HepG2 (cell line): ENCODE results near the gene SLC35A1. TPM values are rescaled to one million over a fixed set of nuclear protein-coding genes. Genes with fewer than 3 reads are reported as not detected.
A peak's percentile ranks its signal among the peaks of the same experiment; 100 is the strongest.

Experiments
- ATAD3A ChIP-seq: sonication (generic); formaldehyde crosslinking; IDR thresholded peaks from 2 replicates; pipeline ENCODE4 v1.4.0; 2020; ENCODE audit warnings: missing genetic modification reagents
- ATF3 ChIP-seq: sonication (generic); formaldehyde crosslinking; IDR thresholded peaks from 2 replicates; pipeline ENCODE4 v1.4.0; 2020; ENCODE audit warnings: missing genetic modification reagents
- EED ChIP-seq: sonication (generic); formaldehyde crosslinking; IDR thresholded peaks from 2 replicates; pipeline ENCODE4 v1.5.0; 2020; ENCODE audit warnings: mild to moderate bottlenecking, missing genetic modification reagents
- ELF3 ChIP-seq: IDR thresholded peaks from 2 replicates; pipeline ENCODE4 v1.6.1; 2016; ENCODE audit warnings: missing genetic modification reagents, missing compliant biosample characterization
- ESRRA ChIP-seq: sonication (generic); formaldehyde crosslinking; IDR thresholded peaks from 2 replicates; pipeline ENCODE4 v1.5.1; 2020; ENCODE audit warnings: mild to moderate bottlenecking, low read depth, missing genetic modification reagents
- GLI4 ChIP-seq: sonication (generic); formaldehyde crosslinking; IDR thresholded peaks from 2 replicates; pipeline ENCODE4 v1.5.1; 2020; ENCODE audit warnings: missing genetic modification reagents, mild to moderate bottlenecking, moderate library complexity, borderline replicate concordance
- HOXD1 ChIP-seq: sonication (generic); formaldehyde crosslinking; IDR thresholded peaks from 2 replicates; pipeline ENCODE4 v1.5.0; 2020; ENCODE audit warnings: missing genetic modification reagents
- MTERF4 ChIP-seq: sonication (generic); formaldehyde crosslinking; IDR thresholded peaks from 2 replicates; pipeline ENCODE4 v1.8.0; 2023; ENCODE audit warnings: mild to moderate bottlenecking, missing genetic modification reagents
- MXI1 ChIP-seq: IDR thresholded peaks from 3 replicates; pipeline ENCODE4 v1.6.1; 2012; ENCODE audit warnings: low read depth, low read length, inconsistent platforms, borderline replicate concordance
- NCOA2 ChIP-seq: sonication (generic); formaldehyde crosslinking; IDR thresholded peaks from 2 replicates; pipeline ENCODE4 v1.8.0; 2022; ENCODE audit warnings: inconsistent platforms
- POGK ChIP-seq: sonication (generic); formaldehyde crosslinking; conservative IDR thresholded peaks from 2 replicates; pipeline ENCODE4 v1.8.0; 2022; ENCODE audit warnings: mild to moderate bottlenecking, moderate library complexity, missing genetic modification reagents
- SOX13 ChIP-seq, 3 experiments: fragments of 450-650 bp in 1 of 3; sonication (generic) in 1 of 3; formaldehyde crosslinking in 1 of 3; IDR thresholded peaks in 2 of 3; conservative IDR thresholded peaks in 1 of 3; 2 replicates each; pipeline versions ENCODE4 v1.5.0 to v1.6.1; 2016 to 2020; ENCODE audit warnings: antibody characterized with exemption in 1 of 3, mild to moderate bottlenecking in 1 of 3, missing compliant biosample characterization in 1 of 3, missing genetic modification reagents in 1 of 3, moderate library complexity in 1 of 3
- TBL1XR1 ChIP-seq: fragments of 150-350 bp; IDR thresholded peaks from 2 replicates; pipeline ENCODE4 v1.6.1; 2014; ENCODE audit warnings: borderline replicate concordance, low read length; ENCODE audit not compliant: partially characterized antibody
- TEF ChIP-seq: sonication (generic); formaldehyde crosslinking; IDR thresholded peaks from 2 replicates; pipeline ENCODE4 v1.5.0; 2020; ENCODE audit warnings: missing genetic modification reagents
- UBTF ChIP-seq: sonication (generic); formaldehyde crosslinking; IDR thresholded peaks from 2 replicates; pipeline ENCODE4 v1.4.0; 2020; ENCODE audit warnings: mild to moderate bottlenecking, missing genetic modification reagents
- ZNF274 ChIP-seq: sonication (generic); formaldehyde crosslinking; IDR thresholded peaks from 2 replicates; pipeline ENCODE4 v1.5.1; 2020; ENCODE audit warnings: mild to moderate bottlenecking, missing genetic modification reagents
- ZNF292 ChIP-seq: sonication (generic); formaldehyde crosslinking; IDR thresholded peaks from 2 replicates; pipeline ENCODE4 v1.8.1; 2022; ENCODE audit warnings: mild to moderate bottlenecking, low read depth, missing genetic modification reagents, borderline replicate concordance
- ZNF331 ChIP-seq: sonication (generic); formaldehyde crosslinking; IDR thresholded peaks from 2 replicates; pipeline ENCODE4 v1.4.0; 2020; ENCODE audit warnings: missing genetic modification reagents
- ZNF44 ChIP-seq: sonication (generic); formaldehyde crosslinking; IDR thresholded peaks from 2 replicates; pipeline ENCODE4 v1.5.1; 2020; ENCODE audit warnings: mild to moderate bottlenecking, missing genetic modification reagents
- ZNF670 ChIP-seq: sonication (generic); formaldehyde crosslinking; IDR thresholded peaks from 2 replicates; pipeline ENCODE4 v1.8.0; 2022; ENCODE audit warnings: mild to moderate bottlenecking, missing genetic modification reagents, borderline replicate concordance
- ZNF710 ChIP-seq: sonication (generic); formaldehyde crosslinking; IDR thresholded peaks from 2 replicates; pipeline ENCODE4 v1.5.0; 2020; ENCODE audit warnings: mild to moderate bottlenecking, missing genetic modification reagents, borderline replicate concordance
- polyA plus RNA-seq, 8 experiments: library from polyadenylated mRNA; depleted of rRNA in 3 of 8; stranded (reverse) in 7 of 8; unstranded in 1 of 8; fragments of >200 nt; fragmentation: Illumina TruSeq in 4 of 8; extraction: Trizol in 4 of 8; gene quantifications; 2 replicates each; pipeline versions ENCODE4 v1.2.1 to v1.2.3, GENCODE V29; 2011 to 2016; ENCODE audit warnings: low read depth in 4 of 8, missing spikeins in 1 of 8, mixed read lengths in 1 of 8; ENCODE audit not compliant: insufficient read depth in 1 of 8
- total RNA-seq, 5 experiments: library from RNA; depleted of rRNA; stranded (reverse); fragments of >200 nt; fragmentation: Illumina TruSeq; extraction: Trizol; gene quantifications; 2 replicates each; pipeline ENCODE4 v1.2.3, GENCODE V29; 2016; ENCODE audit warnings: low read depth in 1 of 5

SLC35A1 gene
- total and polyA plus RNA-seq, 2 of the 13 experiments (the other 11 are each of a cell fraction or from before 2014, with no cell fraction given), result 24.8 to 25.1 TPM

GRCh38 chr6:87436435-87436834, 36.3 kb upstream of the SLC35A1 start (continued):
- TF ChIP-seq ZNF710, result 0 out of 2 replicates have a peak, but pooled peaks have one; percentile 34
- peak; percentile 73 for TF ChIP-seq ATF3 (CRISPR knock-in tag)
- TF ChIP-seq ZNF670 (CRISPR knock-in tag), result no peak
- TF ChIP-seq MTERF4, result peak; percentile 47; the same call in 1 of the 2 replicates
- no peak for TF ChIP-seq ZNF292 (CRISPR knock-in tag)
- no peak for TF ChIP-seq ZNF44 (CRISPR knock-in tag)
- peak; percentile 43; the same call in 1 of the 3 replicates for TF ChIP-seq MXI1
- TF ChIP-seq HOXD1, result no peak
- 0 out of 2 replicates have a peak, but pooled peaks have one; percentile 57 for TF ChIP-seq POGK
- peak; percentile 86 for TF ChIP-seq ELF3 (CRISPR knock-in tag)
- TF ChIP-seq ZNF331 (CRISPR knock-in tag), result peak; percentile 95
- no peak for TF ChIP-seq ZNF274 (CRISPR knock-in tag)
- TF ChIP-seq NCOA2, result peak; percentile 64
- TF ChIP-seq ATAD3A, result no peak
- no peak for TF ChIP-seq TBL1XR1
- TF ChIP-seq GLI4 (CRISPR knock-in tag), result no peak
- no peak for TF ChIP-seq UBTF
- TF ChIP-seq EED (CRISPR knock-in tag), result no peak; the same call in 1 of the 2 replicates
- TF ChIP-seq SOX13 (IDR thresholded peaks at IDR 0.05), result no peak
- TF ChIP-seq SOX13 (CRISPR knock-in tag; conservative IDR thresholded peaks at IDR 0.05 in 1 of 2, IDR thresholded peaks at IDR 0.05 in 1 of 2), result peak in 1 of 2 experiments; percentile 35; a peak in 1 of 4 replicates
- 0 out of 2 replicates have a peak, but pooled peaks have one; percentile 28 for TF ChIP-seq TEF (CRISPR knock-in tag)
- no peak for TF ChIP-seq ESRRA (CRISPR knock-in tag)
